ENCODE results near the gene LRPAP1.

DNA sequence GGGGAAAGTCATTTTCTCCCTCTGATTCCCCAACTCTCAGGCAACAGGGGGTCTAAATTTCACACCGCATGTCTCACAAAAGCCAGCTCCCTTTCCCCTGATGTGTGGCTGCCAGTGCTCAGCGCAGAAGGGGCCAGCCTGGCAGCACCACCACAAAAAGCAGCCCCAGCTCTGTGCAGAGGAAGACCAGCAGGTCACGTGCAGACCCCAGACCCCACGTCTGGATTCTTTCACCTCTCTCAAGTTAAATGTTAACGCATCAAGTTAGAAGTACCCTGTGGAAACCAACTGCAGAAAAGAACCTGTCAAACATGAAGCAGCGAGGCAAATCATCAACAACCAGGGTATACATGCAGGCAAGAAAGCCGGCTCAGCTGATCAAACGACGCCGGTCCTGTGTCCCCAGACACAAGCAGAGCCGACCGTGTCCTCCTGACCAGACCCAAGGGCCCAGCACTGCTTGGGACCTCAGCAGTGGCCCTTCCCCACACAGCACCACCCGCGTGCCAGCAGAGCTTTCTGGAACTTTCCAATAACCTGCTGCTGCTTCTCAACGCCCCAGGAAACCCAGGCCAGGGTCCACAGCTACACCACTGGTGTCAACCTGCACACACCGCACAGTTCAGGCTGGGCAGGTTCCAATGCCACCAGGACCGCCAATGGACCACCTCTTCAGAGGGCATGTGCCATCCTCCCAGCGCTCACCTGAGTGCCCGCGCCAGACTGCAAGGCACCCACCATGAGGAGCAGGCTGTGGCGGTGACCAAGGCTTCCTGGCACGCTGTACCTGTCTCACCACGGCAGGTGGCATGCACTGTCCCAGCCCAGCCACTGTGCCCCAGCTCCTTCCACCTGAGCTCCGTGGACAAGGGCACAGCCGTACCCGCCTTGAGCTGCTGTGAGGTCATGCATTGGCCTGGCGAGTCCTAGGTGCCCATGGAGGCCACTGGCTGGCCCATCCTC lies 4.0 kb downstream of the LRPAP1 start:
- TF ChIP-seq, protein P1, sequence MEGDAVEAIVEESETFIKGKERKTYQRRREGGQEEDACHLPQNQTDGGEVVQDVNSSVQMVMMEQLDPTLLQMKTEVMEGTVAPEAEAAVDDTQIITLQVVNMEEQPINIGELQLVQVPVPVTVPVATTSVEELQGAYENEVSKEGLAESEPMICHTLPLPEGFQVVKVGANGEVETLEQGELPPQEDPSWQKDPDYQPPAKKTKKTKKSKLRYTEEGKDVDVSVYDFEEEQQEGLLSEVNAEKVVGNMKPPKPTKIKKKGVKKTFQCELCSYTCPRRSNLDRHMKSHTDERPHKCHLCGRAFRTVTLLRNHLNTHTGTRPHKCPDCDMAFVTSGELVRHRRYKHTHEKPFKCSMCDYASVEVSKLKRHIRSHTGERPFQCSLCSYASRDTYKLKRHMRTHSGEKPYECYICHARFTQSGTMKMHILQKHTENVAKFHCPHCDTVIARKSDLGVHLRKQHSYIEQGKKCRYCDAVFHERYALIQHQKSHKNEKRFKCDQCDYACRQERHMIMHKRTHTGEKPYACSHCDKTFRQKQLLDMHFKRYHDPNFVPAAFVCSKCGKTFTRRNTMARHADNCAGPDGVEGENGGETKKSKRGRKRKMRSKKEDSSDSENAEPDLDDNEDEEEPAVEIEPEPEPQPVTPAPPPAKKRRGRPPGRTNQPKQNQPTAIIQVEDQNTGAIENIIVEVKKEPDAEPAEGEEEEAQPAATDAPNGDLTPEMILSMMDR (IDR thresholded peaks at IDR 0.05), result no peak
- no peak for TF ChIP-seq POLR2A (IDR thresholded peaks at IDR 0.05)

Measured in body of pancreas (tissue), 4 donors.